H9 (cell line): ENCODE data around the gene TMEM116. TPM values are rescaled to one million over a fixed set of nuclear protein-coding genes. Genes with fewer than 3 reads are reported as not detected.

Experiments
- DNase-seq: peaks from one replicate; pipeline ENCODE4 v3.0.0-alpha.2; 2017
- H2AFZ ChIP-seq: one replicate; pipeline ENCODE4 v1.6.1; 2013; ENCODE audit warnings: mild to moderate bottlenecking, low read length, control low read depth, moderate library complexity
- H2AK5ac ChIP-seq: 2 replicates; pipeline ENCODE4 v1.6.1; 2013; ENCODE audit warnings: low read length, control low read depth, mixed read lengths; ENCODE audit not compliant: insufficient read length
- H2BK120ac ChIP-seq: one replicate; pipeline ENCODE4 v1.6.1; 2013; ENCODE audit warnings: low read depth, mild to moderate bottlenecking, low read length, control low read depth, inconsistent platforms; ENCODE audit not compliant: poor library complexity, severe bottlenecking
- H2BK12ac ChIP-seq: 2 replicates; pipeline ENCODE4 v1.6.1; 2013; ENCODE audit warnings: low read length, control low read depth, mixed read lengths, low read depth; ENCODE audit not compliant: insufficient read length
- H2BK15ac ChIP-seq: 2 replicates; pipeline ENCODE4 v1.6.1; 2013; ENCODE audit warnings: low read depth, low read length, control low read depth
- H2BK20ac ChIP-seq: one replicate; pipeline ENCODE4 v1.6.1; 2013; ENCODE audit warnings: low read depth, mild to moderate bottlenecking, low read length, control low read depth, inconsistent platforms; ENCODE audit not compliant: poor library complexity, severe bottlenecking
- H2BK5ac ChIP-seq: 2 replicates; pipeline ENCODE4 v1.6.1; 2013; ENCODE audit warnings: low read length, control low read depth, mixed read lengths; ENCODE audit not compliant: insufficient read length
- H3K14ac ChIP-seq: 2 replicates; pipeline ENCODE4 v1.6.1; 2013; ENCODE audit warnings: low read length, control low read depth; ENCODE audit not compliant: insufficient read depth
- H3K18ac ChIP-seq: 2 replicates; pipeline ENCODE4 v1.6.1; 2013; ENCODE audit warnings: low read depth, mild to moderate bottlenecking, mixed read lengths, low read length, control low read depth; ENCODE audit not compliant: insufficient read length
- H3K23ac ChIP-seq: 2 replicates; pipeline ENCODE4 v1.6.1; 2013; ENCODE audit warnings: low read length, control low read depth, mixed read lengths, low read depth; ENCODE audit not compliant: insufficient read length
- H3K23me2 ChIP-seq: 2 replicates; pipeline ENCODE4 v1.6.1; 2013; ENCODE audit warnings: low read depth, mild to moderate bottlenecking, mixed read lengths, low read length, control low read depth; ENCODE audit not compliant: insufficient read length, poor library complexity, severe bottlenecking
- H3K27ac ChIP-seq: 2 replicates; pipeline ENCODE4 v1.5.1; 2013; ENCODE audit warnings: low read length, control low read depth, mixed read lengths, low read depth; ENCODE audit not compliant: insufficient read length
- H3K27me3 ChIP-seq: 2 replicates; pipeline ENCODE4 v1.6.1; 2013; ENCODE audit warnings: low read length, control low read depth, inconsistent platforms; ENCODE audit not compliant: insufficient read depth
- H3K4ac ChIP-seq: 2 replicates; pipeline ENCODE4 v1.6.1; 2013; ENCODE audit warnings: low read depth, mild to moderate bottlenecking, control low read depth, inconsistent platforms, low read length, moderate library complexity
- H3K4me1 ChIP-seq: 2 replicates; pipeline ENCODE4 v1.6.1; 2013; ENCODE audit warnings: low read length, control low read depth, inconsistent platforms; ENCODE audit not compliant: insufficient read depth
- H3K4me2 ChIP-seq: 2 replicates; pipeline ENCODE4 v1.6.1; 2013; ENCODE audit warnings: low read length, control low read depth, mixed read lengths; ENCODE audit not compliant: insufficient read length, insufficient read depth
- H3K56ac ChIP-seq: 2 replicates; pipeline ENCODE4 v1.6.1; 2013; ENCODE audit warnings: low read depth, mild to moderate bottlenecking, mixed read lengths, low read length, control low read depth; ENCODE audit not compliant: insufficient read length
- H3K79me1 ChIP-seq: 2 replicates; pipeline ENCODE4 v1.6.1; 2013; ENCODE audit warnings: low read depth, mild to moderate bottlenecking, moderate library complexity, low read length, control low read depth, inconsistent platforms; ENCODE audit not compliant: insufficient read depth, poor library complexity, severe bottlenecking
- H3K79me2 ChIP-seq: 2 replicates; pipeline ENCODE4 v1.6.1; 2013; ENCODE audit warnings: low read length, control low read depth, inconsistent platforms; ENCODE audit not compliant: insufficient read depth
- H3K9ac ChIP-seq: 2 replicates; pipeline ENCODE4 v1.6.1; 2013; ENCODE audit warnings: low read length, control low read depth, mixed read lengths; ENCODE audit not compliant: insufficient read length; ENCODE audit errors: extremely low read depth
- H3K9me3 ChIP-seq: one replicate; pipeline ENCODE4 v1.6.1; 2013; ENCODE audit warnings: low read depth, low read length, inconsistent platforms; ENCODE audit not compliant: control insufficient read depth
- H3T11ph ChIP-seq: one replicate; pipeline ENCODE4 v1.6.1; 2013; ENCODE audit warnings: mild to moderate bottlenecking, low read length, control low read depth, inconsistent platforms
- H4K20me1 ChIP-seq: one replicate; pipeline ENCODE4 v1.6.1; 2013; ENCODE audit not compliant: control insufficient read depth, insufficient read length, insufficient read depth
- H4K5ac ChIP-seq: 2 replicates; pipeline ENCODE4 v1.6.1; 2013; ENCODE audit warnings: low read depth, mild to moderate bottlenecking, mixed read lengths, low read length, control low read depth; ENCODE audit not compliant: insufficient read length
- H4K8ac ChIP-seq: replicated peaks from 2 replicates; pipeline ENCODE4 v1.6.1; 2013; ENCODE audit warnings: low read length, control low read depth, mixed read lengths, low read depth; ENCODE audit not compliant: insufficient read length
- H4K91ac ChIP-seq: 2 replicates; pipeline ENCODE4 v1.6.1; 2013; ENCODE audit warnings: low read depth, mild to moderate bottlenecking, moderate library complexity, mixed read lengths, low read length, control low read depth; ENCODE audit not compliant: insufficient read length
- H3K27ac Mint-ChIP-seq, 3 experiments: 2 replicates in 2 of 3; 3 replicates in 1 of 3; pipeline ENCODE4 v1.8.0; 2020 to 2021; ENCODE audit warnings: mixed read lengths in 3 of 3, mild to moderate bottlenecking in 1 of 3, moderate library complexity in 1 of 3
- H3K27me3 Mint-ChIP-seq: 2 replicates; pipeline ENCODE4 v1.8.0; 2021; ENCODE audit warnings: low read depth, mild to moderate bottlenecking, moderate library complexity, mixed read lengths
- H3K36me3 Mint-ChIP-seq, 3 experiments: 2 replicates in 2 of 3; 3 replicates in 1 of 3; pipeline ENCODE4 v1.8.0; 2020 to 2021; ENCODE audit warnings: low read depth in 3 of 3, mixed read lengths in 3 of 3; ENCODE audit not compliant: insufficient read depth in 1 of 3
- H3K4me1 Mint-ChIP-seq, 2 experiments: 2 replicates each; pipeline ENCODE4 v1.8.0; 2020; ENCODE audit warnings: mixed read lengths in 2 of 2
- H3K4me3 Mint-ChIP-seq, 2 experiments: 2 replicates in 1 of 2; 3 replicates in 1 of 2; pipeline ENCODE4 v1.8.0; 2020 to 2021; ENCODE audit warnings: mild to moderate bottlenecking in 2 of 2, mixed read lengths in 2 of 2, moderate library complexity in 1 of 2
- H3K9me3 Mint-ChIP-seq, 2 experiments: 2 replicates in 1 of 2; 3 replicates in 1 of 2; pipeline ENCODE4 v1.8.0; 2020; ENCODE audit warnings: mild to moderate bottlenecking in 2 of 2, mixed read lengths in 2 of 2, moderate library complexity in 1 of 2
- WGBS: extraction: QIAGEN DNeasy Blood & Tissue Kit; methylation state at CpG from one replicate; pipeline ENCODE4 v1.1.7; 2013; ENCODE audit warnings: missing lambda C conversion rate, low lambda C conversion rate, mixed read lengths; ENCODE audit not compliant: insufficient read length; ENCODE audit errors: extremely low coverage; 5-methylcytosine and 5-hydroxymethylcytosine counted together
- total RNA-seq: library from RNA; stranded (reverse); gene quantifications from 2 replicates; pipeline ENCODE4 v1.2.1, GENCODE V29; 2021
- TF ChIP-seq, protein P1 (sequence below): fragments of 200-600 bp; sonication (generic); conservative IDR thresholded peaks from 3 replicates; pipeline ENCODE4 v1.8.0; 2021; ENCODE audit warnings: antibody characterized with exemption, mild to moderate bottlenecking

The TMEM116 gene
- total RNA-seq, 1 experiment from 2014 or later: 10.8 TPM

DNA sequence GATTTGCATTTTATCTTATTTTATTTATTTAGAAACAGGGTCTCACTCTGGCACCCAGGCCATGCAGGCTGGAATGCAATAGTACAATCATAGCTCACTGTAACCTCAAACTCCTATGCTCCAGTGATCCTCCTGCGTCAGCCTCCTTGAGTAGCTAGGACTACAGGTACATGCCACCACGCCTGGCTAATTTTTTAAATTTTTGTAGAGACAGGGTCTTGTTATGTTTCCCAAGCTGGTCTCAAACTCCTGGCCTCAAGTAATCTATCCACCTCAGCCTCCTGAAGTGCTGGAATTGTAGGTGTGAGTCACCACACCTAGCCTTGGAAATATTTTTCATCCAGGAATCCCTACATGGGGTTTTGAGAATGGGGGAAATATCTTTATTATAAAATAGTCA lies 86.3 kb downstream of the TMEM116 start:
- Mint-ChIP-seq H3K27me3 (no peaks in the 10 kb centered on the region), H3K4me1 (no peaks in the 10 kb centered on the region), H3K27ac (no peak overlapping the region), H3K36me3 (no peaks in the 10 kb centered on the region), H3K4me3 (no peak overlapping the region), H3K9me3 (no peaks in the 10 kb centered on the region)
- Histone ChIP-seq H3K79me2 (no peaks in the 10 kb centered on the region), H3K18ac (no peak overlapping the region), H3T11ph (no peak overlapping the region), H3K56ac (no peak overlapping the region), H2BK12ac (no peak overlapping the region), H3K4me1 (no peaks in the 10 kb centered on the region), H3K79me1 (no peaks in the 10 kb centered on the region), H3K4me2 (no peak overlapping the region), H4K5ac (no peak overlapping the region), H3K14ac (no peak overlapping the region), H3K9ac (no peak overlapping the region), H3K4ac (no peak overlapping the region), H4K91ac (no peak overlapping the region), H3K27ac (no peak overlapping the region), H4K8ac (no peak overlapping the region), H2BK5ac (no peak overlapping the region), H3K23me2 (no peaks in the 10 kb centered on the region), H4K20me1 (no peaks in the 10 kb centered on the region), H3K23ac (no peak overlapping the region), H2AK5ac (no peak overlapping the region), H2AFZ (no peak overlapping the region), H2BK20ac (no peak overlapping the region), H2BK15ac (no peak overlapping the region), H3K27me3 (no peaks in the 10 kb centered on the region), H3K9me3 (no peaks in the 10 kb centered on the region), H2BK120ac (no peak overlapping the region)
- no CpG with 5 or more reads among the region's 2 CpGs for WGBS
- TF ChIP-seq, protein P1, sequence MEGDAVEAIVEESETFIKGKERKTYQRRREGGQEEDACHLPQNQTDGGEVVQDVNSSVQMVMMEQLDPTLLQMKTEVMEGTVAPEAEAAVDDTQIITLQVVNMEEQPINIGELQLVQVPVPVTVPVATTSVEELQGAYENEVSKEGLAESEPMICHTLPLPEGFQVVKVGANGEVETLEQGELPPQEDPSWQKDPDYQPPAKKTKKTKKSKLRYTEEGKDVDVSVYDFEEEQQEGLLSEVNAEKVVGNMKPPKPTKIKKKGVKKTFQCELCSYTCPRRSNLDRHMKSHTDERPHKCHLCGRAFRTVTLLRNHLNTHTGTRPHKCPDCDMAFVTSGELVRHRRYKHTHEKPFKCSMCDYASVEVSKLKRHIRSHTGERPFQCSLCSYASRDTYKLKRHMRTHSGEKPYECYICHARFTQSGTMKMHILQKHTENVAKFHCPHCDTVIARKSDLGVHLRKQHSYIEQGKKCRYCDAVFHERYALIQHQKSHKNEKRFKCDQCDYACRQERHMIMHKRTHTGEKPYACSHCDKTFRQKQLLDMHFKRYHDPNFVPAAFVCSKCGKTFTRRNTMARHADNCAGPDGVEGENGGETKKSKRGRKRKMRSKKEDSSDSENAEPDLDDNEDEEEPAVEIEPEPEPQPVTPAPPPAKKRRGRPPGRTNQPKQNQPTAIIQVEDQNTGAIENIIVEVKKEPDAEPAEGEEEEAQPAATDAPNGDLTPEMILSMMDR: no peak
- no peak for DNase-seq
